GM04504 (cell line): ENCODE measurements around the gene GEMIN8.

Source experiments
- DNase-seq: peaks from one replicate; pipeline ENCODE4 v3.0.0-alpha.2; 2012; ENCODE audit warnings: low read depth

The GEMIN8 gene

DNA sequence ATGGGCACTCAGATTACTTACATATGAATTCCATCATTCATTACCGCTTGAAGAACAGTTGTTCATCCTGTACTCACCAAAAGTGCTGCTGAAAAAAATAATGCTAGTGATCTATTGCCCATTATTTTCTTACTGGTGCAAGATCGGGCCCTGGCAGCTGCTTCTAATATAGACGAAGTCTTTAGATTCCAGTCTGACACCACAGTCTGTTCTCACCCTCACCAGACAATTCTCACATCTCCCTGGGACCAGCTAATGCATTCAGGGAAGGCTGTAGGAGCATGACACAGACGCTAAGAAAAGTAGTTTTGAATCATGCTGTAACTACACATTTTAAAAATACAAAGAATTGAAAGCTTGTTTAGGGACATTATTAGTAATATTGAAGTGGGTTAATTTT, 13.8 kb downstream of the GEMIN8 start:
- no peak for DNase-seq

DNA sequence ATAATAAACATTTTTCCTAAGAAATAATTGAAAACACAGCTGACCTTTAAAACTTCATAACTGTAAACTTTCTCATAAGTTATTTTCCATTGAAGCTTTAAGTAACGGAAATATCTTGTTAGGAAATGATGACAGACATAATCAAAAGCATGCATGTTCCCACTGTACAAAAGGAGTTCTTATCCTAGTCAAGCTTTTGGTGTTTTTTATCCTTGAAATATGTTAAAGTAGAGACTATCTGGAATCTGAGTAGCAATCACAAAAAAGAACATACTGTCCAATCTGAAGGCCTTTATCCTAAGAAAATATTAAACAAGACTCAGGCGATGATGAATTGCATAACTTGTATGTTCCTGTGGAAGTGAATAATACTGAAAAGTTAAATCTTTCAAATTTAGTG, 14.4 kb downstream of the GEMIN8 start:
- DNase-seq: no peak

DNA sequence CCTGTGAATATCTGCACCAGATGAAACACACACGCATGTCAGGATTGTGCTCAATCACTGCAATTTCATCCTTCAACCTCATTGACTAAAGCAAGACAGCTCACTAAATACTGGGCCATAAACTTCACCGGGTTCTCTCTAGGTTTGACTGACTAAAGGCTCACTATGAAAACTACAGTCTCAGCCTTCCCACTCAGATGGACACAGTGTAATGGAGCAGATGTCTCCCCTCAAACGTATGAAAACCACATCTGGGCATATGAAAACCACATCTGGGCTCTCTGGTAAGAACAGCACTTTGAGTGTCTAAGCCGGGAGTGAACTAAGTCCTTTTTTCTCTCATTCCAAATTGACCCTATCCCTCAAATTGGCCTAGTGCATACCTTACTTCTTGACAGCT, 15.2 kb downstream of the GEMIN8 start:
- no peak for DNase-seq

DNA sequence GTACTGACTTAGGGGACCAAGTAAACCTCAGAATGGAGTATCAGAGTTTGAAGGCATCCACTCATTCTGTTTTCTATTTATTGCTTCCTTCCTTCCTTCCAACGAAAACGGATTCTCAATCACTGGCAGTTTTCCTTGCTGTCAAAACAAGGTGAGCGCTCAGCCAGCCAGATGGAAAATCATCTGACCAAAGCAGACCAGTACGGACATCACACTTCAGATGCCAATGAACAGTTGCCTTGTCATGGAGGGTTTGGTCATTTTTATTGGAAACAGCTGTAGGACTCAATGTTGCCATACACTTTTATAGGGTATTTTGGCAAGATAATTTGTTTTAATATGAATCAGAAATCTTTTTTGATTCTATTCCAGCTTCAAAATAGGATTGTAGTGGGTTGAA, 16.6 kb downstream of the GEMIN8 start:
- DNase-seq: peak; percentile 21

DNA sequence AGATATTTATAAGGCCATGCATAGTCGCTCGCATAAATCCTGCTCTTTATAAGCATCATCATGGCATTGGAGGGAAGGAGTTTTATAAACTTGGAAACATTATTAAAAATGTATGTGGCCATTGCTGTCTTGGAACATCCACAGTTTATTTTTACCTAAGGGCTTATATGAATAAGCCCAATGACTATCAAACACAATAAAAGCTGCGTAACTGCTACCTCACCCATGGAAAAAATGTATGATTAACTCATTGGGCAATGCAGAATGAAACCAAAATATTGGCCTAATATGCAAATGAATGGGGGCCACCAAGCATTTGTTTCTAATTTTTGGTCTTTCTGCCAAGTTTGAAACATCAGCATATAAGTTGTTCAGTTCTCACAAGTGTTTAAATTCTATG, 19.1 kb downstream of the GEMIN8 start:
- no peak for DNase-seq

DNA sequence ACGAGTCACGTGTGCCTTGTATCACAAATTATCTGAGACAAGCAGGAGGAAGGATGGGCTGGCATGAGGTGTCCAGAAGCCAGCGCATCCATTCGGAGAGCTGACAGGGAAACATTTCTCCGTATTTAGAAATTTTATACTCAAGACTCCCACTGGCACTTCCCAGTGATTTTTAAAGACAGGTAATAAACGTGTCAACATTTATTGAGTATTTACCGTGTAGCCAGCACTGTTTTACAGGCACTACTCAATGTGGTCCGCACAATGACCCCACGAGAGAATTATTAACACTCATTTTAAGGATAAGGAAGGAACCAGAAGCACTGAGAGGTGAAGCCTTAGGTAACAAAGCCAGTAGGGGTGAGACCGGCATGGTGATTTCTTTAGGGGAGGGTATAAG, 23.2 kb downstream of the GEMIN8 start:
- DNase-seq: no peak

DNA sequence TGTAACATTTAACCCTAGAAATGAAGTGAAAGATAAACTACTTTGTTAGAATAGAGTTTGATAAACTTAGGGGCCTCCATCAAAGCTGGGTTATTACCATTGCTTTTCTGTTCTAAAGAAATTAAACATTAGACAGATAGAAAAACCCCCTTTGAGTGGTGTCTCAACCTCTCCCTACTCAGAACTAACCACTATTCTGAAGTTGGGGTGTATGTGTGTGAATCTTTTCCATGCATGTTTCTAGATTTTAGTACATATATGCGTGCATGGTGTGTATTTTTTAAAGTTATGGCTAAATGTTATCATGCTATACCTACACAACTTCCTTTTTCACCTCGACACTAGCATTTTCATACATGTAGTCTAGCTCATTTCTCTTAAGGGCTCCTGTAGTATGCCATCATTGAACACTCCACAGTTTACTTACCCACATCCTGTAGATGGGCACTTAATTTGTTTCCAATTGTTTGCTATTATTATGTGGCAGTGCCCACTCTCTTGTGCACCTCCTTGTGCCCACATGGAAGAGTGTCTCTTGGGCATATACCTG, 25.7 kb downstream of the GEMIN8 start:
- DNase-seq: no peak

DNA sequence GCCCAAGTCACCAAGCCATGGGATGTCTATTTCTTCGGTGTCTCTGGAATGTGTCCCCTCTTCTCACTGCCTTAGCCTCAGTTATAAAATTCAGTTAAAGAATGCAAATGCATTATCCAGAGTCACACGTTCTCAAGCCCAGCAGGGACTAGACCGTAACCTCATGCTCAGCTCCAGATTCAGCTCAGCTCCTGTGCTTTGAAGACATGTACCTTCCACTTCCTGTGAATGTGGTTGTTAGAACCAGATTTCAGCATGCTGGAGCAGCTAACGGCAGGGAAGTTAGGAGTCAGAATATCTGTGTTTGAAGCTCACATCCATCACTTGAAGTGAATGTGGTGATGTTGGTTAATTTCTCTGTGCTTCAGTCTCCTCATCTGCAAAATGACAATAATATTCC, 26.7 kb downstream of the GEMIN8 start:
- DNase-seq: no peak

DNA sequence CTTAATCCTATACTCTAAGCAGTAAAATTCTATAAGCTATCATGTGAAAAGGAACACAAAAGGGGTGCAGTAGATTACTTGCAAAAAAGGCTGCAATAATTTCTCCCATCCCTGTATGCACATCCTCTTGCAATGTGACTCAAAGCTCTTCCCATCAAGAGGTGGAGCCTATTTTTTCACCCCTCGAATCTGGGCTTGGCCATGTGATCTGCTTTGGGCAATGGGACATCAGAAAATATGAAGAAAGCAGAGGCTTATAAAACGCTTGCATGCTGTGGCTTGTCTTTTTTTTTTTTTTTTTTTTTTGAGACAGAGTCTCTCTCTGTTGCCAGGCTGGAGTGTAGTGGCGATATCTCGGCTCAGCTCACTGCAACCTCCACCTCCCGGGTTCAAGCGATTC, 33.0 kb downstream of the GEMIN8 start:
- DNase-seq: no peak

DNA sequence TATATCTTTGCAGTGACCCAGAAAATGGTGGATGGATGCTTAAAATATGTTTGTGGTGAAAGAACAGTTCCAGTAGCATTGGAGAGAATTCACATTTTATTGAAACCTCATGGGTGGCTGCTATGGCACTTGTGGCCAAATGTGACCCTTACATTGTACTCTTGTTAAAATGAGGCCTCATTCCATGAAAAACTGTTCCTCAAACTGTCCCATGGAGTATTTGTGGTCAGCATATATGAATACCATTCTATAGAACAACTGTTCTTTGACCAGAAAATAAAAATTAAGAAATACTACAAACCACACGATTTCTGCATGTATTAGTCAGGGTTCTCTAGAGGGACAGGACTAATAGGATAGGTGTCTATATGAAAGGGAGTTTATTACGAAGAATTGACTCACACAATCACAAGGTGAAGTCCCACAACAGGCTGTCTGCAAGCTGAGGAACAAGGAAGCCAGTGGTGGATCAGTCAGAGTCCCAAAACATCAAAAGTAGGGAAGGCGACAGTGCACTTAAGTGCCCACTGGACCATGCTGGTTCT, 35.1 kb downstream of the GEMIN8 start:
- DNase-seq: no peak

DNA sequence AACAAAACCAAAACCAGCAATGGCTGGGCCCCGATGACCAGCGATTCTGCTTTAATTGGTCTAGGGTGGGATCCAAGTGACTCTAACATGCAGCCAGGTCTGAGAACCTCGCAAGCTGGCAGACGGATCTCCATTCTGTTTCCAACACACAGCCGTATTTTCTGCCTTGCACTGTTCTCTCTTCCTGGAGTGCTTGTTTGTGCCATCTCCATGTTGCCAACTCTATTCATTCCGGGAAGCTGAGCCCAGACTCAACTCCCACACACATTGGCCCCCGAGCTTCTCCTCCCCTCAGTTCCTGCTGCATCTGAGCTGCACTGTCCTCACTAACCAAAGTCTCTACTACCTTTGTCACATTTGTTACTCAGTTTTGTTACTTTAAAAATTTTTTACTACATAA, 35.6 kb downstream of the GEMIN8 start:
- DNase-seq: no peak

DNA sequence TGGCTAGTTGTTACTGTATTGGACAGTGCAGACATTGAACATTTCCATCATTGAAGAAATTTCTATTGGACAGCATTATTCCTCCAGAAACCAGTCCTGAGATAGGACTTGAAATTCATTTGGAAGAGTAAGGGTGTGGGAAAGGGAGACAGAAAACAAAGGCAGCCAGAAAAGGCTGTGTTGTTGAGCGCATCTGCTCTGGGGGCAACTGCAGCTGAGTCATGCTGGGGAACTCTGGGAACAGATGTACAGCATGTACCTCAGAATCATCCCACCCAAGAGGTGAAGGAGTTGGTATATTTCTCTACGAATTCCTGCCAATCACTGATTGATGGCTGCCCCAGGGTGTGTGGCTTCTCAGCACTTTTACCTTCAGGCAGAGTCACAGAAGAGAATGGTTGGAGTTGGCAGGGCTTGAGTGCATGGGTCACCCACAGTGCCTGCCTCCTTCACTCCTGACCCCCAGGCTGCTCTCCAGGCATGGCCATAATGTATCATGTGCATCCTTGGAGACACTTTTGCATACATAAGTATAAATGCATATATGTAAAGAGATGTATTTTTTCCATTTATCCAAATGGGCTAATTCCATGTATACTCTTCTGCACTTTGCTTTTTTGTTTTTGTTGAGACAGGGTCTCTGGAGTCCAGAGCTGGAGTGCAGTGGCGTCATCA, 39.4 kb downstream of the GEMIN8 start:
- no peak for DNase-seq

DNA sequence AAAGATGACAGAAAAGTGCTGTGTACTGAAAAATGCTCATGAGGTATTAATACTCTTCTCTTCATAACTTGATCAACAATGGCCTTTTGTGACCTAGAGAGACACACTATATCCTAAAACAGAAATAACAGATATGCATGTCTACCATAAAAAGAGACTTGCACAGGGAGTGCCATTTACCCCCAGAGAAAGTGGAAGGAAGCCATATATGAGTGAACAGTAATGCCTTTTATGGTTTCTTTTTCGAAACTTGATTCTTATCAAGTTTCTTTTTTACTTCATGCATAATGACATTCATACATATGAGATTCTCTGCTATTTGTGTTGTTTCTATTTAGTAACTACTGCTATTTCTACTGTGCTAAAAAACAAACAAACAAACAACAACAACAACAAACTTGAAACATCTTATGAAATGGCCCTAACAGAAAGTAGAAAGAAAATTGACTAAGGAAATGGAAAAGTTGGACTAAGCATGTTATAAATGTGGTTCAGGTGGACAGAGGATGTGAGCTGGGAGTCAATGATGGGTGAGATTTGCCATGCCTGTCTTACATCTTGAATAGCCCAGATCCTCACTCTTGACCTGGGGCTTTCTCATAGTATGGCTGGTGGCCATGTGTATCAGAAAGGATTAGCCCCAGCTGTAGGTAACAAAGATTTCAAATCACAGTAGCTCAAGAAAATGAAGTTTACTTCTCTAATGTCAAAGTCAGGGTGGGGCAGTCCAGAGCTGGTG, 43.8 kb downstream of the GEMIN8 start:
- no peak for DNase-seq

DNA sequence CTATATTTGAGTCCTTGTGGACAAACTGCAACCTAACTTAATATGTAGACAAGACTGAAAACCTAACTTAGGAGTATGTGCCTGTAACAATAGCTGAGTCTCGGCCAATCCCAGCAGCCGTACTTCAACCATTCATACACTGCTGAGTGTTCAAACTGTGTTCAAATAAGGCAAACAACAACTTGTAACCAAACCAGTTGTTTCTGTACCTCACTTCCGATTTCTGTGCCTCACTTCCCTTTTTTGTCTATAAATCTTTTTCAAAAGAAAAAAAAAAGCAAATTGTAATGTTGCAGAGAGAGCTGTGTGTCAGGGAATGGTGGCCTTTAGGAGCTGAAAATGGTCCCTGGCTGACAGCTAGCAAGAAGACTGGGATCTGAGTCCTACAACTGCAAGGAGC, 46.0 kb downstream of the GEMIN8 start:
- DNase-seq: no peak

DNA sequence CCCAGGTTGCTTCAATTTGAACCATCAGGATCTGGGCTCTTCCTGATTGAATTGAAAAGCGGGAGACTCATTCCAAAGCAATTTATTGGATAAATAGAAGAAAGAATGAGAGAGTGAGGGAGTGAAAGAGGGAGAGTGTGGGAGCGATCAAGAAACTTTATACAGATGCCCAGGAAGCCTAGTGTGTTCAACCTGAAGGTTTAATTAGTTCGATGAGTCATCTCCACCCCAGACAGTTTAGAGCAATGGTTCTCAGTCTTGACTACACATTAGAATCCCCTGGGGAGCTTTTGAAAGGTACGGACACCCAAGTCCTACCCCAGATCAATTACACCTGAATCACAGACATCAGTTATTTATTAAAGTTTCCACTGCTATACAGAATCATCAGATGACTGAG, 61.5 kb downstream of the GEMIN8 start:
- DNase-seq: no peak

DNA sequence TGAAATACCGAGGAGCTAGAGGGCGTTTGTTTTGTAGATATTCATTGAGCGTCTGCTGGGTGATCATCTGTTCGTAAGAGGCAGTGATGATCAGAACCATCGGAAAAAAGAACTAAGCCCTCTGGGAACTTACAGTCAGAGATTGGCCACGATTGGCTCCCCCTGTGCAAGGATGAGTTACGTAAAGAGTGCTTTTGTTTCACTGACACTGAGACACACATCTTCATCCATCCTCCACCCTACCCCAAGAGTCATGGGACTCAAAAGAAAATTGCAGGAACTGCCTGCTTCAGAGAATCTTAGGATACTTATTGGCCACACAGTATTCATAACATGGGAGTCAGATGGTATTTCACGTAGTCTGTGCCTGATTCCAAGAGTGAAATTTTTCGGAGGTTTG, 62.1 kb downstream of the GEMIN8 start:
- DNase-seq: no peak

DNA sequence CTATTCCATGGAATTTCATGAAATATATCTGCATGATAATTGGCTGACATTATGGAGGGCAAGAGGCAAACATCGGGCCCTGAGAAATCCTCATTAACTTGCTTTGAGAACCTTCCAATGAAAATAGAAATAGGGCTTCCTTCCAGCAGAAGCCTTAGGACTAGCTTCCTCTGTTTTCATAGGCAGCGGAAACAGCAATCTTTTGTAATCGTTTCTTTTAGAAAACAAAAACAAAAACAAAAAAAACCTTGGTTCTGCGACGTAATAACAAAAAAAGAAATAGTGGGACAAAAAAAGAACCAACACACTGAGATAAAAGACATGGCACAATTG, 62.9 kb downstream of the GEMIN8 start:
- no peak for DNase-seq

DNA sequence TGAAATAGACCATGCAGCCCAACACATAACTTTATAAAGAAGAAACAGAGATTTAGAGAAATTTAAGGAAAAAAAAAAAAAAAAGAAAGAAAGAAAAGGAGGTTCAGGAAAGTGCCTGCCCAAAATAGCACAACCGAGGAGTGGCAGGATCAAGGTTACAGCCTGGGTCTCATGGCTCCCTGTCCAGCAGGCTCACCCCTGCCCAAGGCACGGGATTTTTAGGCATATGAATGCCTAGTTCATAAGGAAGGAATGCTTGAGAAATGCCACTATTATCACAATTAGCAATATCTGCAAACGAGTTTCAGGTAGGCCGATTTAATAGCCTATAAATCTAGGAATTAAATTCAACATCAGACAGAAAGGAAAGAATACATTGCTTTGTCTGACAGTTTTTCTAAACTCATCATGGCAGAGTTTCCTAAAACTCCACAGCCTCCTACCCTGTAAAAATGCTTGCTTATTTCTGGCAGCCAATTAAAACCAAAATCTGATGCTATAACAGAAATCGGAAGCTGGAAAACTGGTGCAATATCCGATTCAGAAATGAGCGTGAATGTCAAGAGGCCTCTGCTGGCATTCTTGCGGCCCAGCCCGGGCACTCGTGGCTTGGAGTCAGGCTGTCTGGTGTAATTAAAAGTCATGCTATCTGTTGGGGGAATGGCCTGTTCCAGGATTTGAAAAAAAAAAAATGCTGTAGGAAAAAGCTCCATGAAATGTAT, 63.5 kb downstream of the GEMIN8 start:
- no peak for DNase-seq

DNA sequence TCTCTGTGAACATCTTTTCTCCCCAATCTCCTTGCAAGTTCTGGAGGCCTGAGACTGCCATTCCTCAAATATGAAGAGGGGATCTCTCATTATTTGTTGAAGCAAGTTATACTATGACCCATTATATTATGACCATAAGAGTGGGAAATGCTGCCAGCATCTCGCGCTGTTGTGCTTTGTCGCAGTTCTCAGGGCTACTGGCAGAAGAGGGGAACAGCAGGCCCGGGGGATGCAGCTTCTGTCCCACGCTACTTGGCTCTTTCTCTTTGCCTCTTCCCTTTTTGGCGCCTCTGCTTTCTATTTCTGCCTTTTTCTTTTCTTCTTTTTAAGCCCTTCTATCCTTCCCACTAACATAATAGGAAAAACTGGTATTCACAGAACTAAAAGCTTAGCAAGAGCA, 64.2 kb downstream of the GEMIN8 start:
- no peak for DNase-seq

DNA sequence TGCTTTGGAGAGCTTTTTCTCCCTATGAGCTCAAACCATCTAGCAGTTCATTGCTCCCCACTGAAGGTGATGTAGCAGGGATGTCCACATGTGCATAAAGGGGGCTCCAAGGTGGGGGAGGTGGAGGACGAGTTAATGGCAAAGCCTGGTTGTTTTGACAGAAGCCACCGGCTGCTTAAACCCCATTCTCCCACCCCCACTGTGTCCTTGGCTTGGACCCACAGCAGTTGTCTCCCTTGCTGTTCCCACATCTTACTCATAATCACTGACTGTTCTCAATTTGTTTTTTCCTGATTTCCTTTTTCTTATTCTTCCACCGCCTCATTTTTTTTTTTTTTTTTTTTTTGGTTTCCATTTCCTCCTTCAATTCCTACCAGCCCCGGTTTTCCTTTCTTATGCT, 72.7 kb downstream of the GEMIN8 start:
- no peak for DNase-seq
